HepG2 (cell line): ENCODE measurements around the gene NATD1. TPM values are rescaled to one million over a fixed set of nuclear protein-coding genes. Genes with fewer than 3 reads are reported as not detected.

Source experiments
- ATM ChIP-seq: fragments of 450-650 bp; IDR thresholded peaks from 2 replicates; pipeline ENCODE4 v1.7.1; 2017; ENCODE audit warnings: mild to moderate bottlenecking, borderline replicate concordance
- CBFB ChIP-seq: sonication (generic); formaldehyde crosslinking; IDR thresholded peaks from 2 replicates; pipeline ENCODE4 v1.4.0; 2020; ENCODE audit warnings: missing genetic modification reagents
- CSRNP1 ChIP-seq: sonication (generic); formaldehyde crosslinking; IDR thresholded peaks from 2 replicates; pipeline ENCODE4 v1.8.1; 2023; ENCODE audit warnings: mild to moderate bottlenecking, missing genetic modification reagents
- HNRNPLL ChIP-seq: fragments of 200-400 bp; formaldehyde crosslinking; IDR thresholded peaks from 2 replicates; pipeline ENCODE4 v1.6.1; 2017; ENCODE audit warnings: mild to moderate bottlenecking, low read depth, low read length; ENCODE audit not compliant: poor library complexity, severe bottlenecking
- KAT7 ChIP-seq: IDR thresholded peaks from 2 replicates; pipeline ENCODE4 v1.6.1; 2018; ENCODE audit warnings: borderline replicate concordance, missing compliant biosample characterization
- LCORL ChIP-seq, 2 experiments: fragments of 450-650 bp in 1 of 2; sonication (generic) in 1 of 2; formaldehyde crosslinking in 1 of 2; IDR thresholded peaks; 2 replicates each; pipeline versions ENCODE4 v1.5.0 to v1.6.1; 2017 to 2020; ENCODE audit warnings: antibody characterized with exemption in 1 of 2, missing genetic modification reagents in 1 of 2
- NCOA1 ChIP-seq: sonication (generic); formaldehyde crosslinking; IDR thresholded peaks from 2 replicates; pipeline ENCODE4 v1.9.0; 2021; ENCODE audit warnings: missing genetic modification reagents
- NFE2L1 ChIP-seq: sonication (generic); formaldehyde crosslinking; IDR thresholded peaks from 2 replicates; pipeline ENCODE4 v1.4.0; 2020; ENCODE audit warnings: missing genetic modification reagents, mild to moderate bottlenecking, borderline replicate concordance
- PAF1 ChIP-seq: IDR thresholded peaks from 2 replicates; pipeline ENCODE4 v1.6.1; 2016; ENCODE audit warnings: missing genetic modification reagents, missing compliant biosample characterization
- SNAPC5 ChIP-seq: sonication (generic); formaldehyde crosslinking; IDR thresholded peaks from 2 replicates; pipeline ENCODE4 v1.8.1; 2023; ENCODE audit warnings: mild to moderate bottlenecking, missing genetic modification reagents, borderline replicate concordance
- SNRNP70 ChIP-seq: fragments of 200-400 bp; formaldehyde crosslinking; IDR thresholded peaks from 2 replicates; pipeline ENCODE4 v1.6.1; 2017; ENCODE audit warnings: mild to moderate bottlenecking, low read depth, low read length, moderate library complexity
- TEAD2 ChIP-seq: sonication (generic); formaldehyde crosslinking; IDR thresholded peaks from 2 replicates; pipeline ENCODE4 v1.9.0; 2021; ENCODE audit warnings: missing genetic modification reagents
- ZBTB4 ChIP-seq: sonication (generic); formaldehyde crosslinking; IDR thresholded peaks from 2 replicates; pipeline ENCODE4 v1.4.0; 2020; ENCODE audit warnings: missing genetic modification reagents, mild to moderate bottlenecking, borderline replicate concordance
- ZNF367 ChIP-seq: sonication (generic); formaldehyde crosslinking; IDR thresholded peaks from 2 replicates; pipeline ENCODE4 v1.4.0; 2020; ENCODE audit warnings: missing genetic modification reagents, borderline replicate concordance
- ZNF574 ChIP-seq: sonication (generic); formaldehyde crosslinking; IDR thresholded peaks from 2 replicates; pipeline ENCODE4 v1.4.0; 2020; ENCODE audit warnings: missing genetic modification reagents
- polyA plus RNA-seq, 8 experiments: library from polyadenylated mRNA; depleted of rRNA in 3 of 8; stranded (reverse) in 7 of 8; unstranded in 1 of 8; fragments of >200 nt; fragmentation: Illumina TruSeq in 4 of 8; extraction: Trizol in 4 of 8; gene quantifications; 2 replicates each; pipeline versions ENCODE4 v1.2.1 to v1.2.3, GENCODE V29; 2011 to 2016; ENCODE audit warnings: low read depth in 4 of 8, missing spikeins in 1 of 8, mixed read lengths in 1 of 8; ENCODE audit not compliant: insufficient read depth in 1 of 8
- total RNA-seq, 5 experiments: library from RNA; depleted of rRNA; stranded (reverse); fragments of >200 nt; fragmentation: Illumina TruSeq; extraction: Trizol; gene quantifications; 2 replicates each; pipeline ENCODE4 v1.2.3, GENCODE V29; 2016; ENCODE audit warnings: low read depth in 1 of 5
- TF ChIP-seq, protein P1 (sequence below): sonication (generic); formaldehyde crosslinking; IDR thresholded peaks from 2 replicates; pipeline ENCODE4 v1.5.0; 2020; ENCODE audit warnings: missing genetic modification reagents
- TF ChIP-seq, protein P2 (sequence below): sonication (generic); formaldehyde crosslinking; IDR thresholded peaks from 2 replicates; pipeline ENCODE4 v1.8.1; 2023; ENCODE audit warnings: mild to moderate bottlenecking, moderate library complexity, missing genetic modification reagents

Gene NATD1
- total and polyA plus RNA-seq, 2 of the 13 experiments (the other 11 are each of a cell fraction or from before 2014, with no cell fraction given): 0.31 to 2.3 TPM

DNA sequence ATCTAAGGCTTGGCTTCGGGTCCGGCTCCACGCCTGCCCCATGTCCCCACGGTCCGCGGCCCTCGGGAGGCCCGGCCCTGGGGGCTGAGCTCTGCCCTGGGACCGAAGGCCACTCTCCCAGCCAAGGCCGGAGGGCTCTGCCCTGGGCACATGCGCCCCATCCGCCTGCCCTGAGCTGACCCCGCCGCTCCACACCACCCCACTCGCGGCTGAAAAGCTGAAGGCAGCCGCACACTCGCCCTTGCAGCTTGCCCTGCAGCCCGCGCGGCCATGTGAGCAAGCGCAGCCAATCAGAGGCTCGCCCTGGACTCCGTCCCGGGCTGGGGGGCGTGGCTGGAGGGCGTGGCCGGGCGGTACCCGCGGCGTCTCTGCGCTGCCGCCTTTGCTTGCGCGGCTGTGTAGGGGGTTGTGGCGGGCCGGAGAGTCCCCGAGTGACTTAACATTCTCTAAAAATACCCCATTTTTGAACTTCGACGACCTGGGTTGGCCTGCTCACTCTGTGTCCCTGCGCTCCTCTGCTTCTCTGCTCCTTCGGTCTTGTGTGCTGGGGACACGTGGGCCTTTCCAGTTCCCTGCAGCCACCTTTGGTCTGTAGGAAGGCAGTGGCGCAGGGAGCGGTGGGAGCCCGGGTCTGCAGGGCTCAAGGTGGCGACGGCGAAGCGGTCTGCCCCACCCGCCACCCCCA is 22.5 kb upstream of the NATD1 start (continued):
- TF ChIP-seq CBFB (CRISPR knock-in tag) (0 out of 2 replicates have a peak, but pooled peaks have one; percentile 39), SNAPC5 (no peak), LCORL (IDR thresholded peaks at IDR 0.05) (no peak), LCORL (CRISPR knock-in tag; IDR thresholded peaks at IDR 0.05) (no peak), PAF1 (no peak), SNRNP70 (no peak), ATM (no peak), ZNF367 (CRISPR knock-in tag) (peak; percentile 75; the same call in 1 of the 2 replicates), CSRNP1 (0 out of 2 replicates have a peak, but pooled peaks have one; percentile 25), KAT7 (CRISPR knock-in tag) (0 out of 2 replicates have a peak, but pooled peaks have one; percentile 39), HNRNPLL (peak; percentile 89), NCOA1 (peak; percentile 77; the same call in 1 of the 2 replicates), NFE2L1 (0 out of 2 replicates have a peak, but pooled peaks have one; percentile 31), ZNF574 (CRISPR knock-in tag) (peak; percentile 68), TEAD2 (CRISPR knock-in tag) (no peak), ZBTB4 (CRISPR knock-in tag) (no peak)
- TF ChIP-seq, protein P1, sequence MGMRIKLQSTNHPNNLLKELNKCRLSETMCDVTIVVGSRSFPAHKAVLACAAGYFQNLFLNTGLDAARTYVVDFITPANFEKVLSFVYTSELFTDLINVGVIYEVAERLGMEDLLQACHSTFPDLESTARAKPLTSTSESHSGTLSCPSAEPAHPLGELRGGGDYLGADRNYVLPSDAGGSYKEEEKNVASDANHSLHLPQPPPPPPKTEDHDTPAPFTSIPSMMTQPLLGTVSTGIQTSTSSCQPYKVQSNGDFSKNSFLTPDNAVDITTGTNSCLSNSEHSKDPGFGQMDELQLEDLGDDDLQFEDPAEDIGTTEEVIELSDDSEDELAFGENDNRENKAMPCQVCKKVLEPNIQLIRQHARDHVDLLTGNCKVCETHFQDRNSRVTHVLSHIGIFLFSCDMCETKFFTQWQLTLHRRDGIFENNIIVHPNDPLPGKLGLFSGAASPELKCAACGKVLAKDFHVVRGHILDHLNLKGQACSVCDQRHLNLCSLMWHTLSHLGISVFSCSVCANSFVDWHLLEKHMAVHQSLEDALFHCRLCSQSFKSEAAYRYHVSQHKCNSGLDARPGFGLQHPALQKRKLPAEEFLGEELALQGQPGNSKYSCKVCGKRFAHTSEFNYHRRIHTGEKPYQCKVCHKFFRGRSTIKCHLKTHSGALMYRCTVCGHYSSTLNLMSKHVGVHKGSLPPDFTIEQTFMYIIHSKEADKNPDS (CRISPR knock-in tag): no peak
- TF ChIP-seq, protein P2, sequence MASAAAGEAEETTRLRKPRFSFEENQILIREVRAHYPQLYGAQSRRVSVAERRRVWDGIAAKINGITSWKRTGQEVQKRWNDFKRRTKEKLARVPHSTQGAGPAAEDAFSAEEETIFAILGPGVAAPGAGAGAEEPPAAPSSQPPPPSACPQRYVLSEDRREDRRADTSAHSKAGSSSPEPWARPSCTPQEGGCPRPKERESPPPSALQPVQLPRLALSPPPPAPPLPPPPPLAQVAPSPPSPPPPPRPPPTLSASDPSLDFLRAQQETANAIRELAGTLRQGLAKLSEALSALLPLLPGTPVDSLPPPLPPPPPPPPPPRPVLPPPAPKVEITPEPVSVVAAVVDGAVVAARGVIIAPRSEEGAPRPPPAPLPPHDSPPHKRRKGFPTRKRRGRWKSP: peak; percentile 69; the same call in 1 of the 2 replicates
